CD4-positive, alpha-beta T cell treated with Interleukin-15 for 1 hour (primary cell): ENCODE results near the gene LLGL2.

ENCODE experiments used
- DNase-seq: peaks from one replicate; pipeline ENCODE4 v3.0.0-alpha.2; 2020

Gene LLGL2

DNA sequence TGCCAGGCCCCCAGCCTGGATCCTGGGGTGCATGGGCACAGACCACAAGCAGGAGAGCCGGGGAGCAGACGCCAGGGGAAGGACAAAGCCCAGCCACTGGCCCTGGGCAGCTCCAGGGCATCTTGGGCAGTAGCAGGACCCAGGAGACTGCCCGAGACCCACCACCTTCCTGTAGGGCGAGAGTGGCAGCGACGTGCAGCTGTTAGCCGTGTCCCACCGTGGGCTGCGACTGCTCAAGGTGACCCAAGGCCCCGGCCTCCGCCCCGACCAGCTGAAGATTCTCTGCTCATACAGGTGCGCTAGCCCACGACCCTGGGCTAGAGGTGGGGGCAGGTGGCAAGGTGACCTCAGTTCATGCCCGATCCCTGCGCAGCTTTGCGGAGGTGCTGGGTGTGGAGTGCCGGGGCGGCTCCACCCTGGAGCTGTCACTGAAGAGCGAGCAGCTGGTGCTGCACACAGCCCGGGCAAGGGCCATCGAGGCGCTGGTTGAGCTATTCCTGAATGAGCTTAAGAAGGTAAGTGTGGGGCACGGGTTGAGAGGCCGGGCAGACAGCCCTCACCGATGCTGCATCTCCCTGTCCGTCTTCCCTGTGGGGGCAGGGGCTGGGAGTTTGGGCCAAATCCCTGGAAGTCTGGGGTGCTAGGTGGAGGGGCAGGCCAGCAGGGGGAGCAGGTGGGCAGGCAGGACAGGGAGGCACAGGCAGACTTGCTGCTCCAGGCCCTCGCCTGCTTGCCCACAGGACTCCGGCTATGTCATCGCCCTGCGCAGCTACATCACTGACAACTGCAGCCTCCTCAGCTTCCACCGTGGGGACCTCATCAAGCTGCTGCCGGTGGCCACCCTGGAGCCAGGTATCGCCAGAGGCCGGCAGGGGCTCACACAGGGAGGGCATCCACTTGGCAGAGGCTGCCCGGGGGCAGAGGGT is 94.3 kb downstream of the LLGL2 start:
- no peak for DNase-seq

DNA sequence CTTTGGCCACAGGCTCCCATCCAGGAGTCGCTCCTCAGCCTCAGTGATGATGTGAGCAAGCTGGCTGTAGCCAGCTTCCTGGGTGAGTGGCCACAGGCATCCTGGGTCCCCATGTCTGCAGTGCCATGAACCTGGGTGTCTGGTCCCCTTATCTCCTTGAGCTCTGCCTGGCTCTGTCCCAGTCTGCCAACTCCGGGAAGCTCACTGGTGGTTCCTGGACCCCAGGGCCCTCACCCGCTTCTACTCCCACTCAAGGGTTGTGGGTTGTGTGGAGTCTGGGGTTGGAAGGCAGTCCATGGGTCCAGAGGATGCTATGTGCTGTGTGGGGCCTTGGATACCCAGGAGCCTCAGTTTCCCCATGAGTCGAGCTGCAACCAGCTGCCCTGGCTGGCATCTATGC is 96.0 kb downstream of the LLGL2 start:
- no peak for DNase-seq

DNA sequence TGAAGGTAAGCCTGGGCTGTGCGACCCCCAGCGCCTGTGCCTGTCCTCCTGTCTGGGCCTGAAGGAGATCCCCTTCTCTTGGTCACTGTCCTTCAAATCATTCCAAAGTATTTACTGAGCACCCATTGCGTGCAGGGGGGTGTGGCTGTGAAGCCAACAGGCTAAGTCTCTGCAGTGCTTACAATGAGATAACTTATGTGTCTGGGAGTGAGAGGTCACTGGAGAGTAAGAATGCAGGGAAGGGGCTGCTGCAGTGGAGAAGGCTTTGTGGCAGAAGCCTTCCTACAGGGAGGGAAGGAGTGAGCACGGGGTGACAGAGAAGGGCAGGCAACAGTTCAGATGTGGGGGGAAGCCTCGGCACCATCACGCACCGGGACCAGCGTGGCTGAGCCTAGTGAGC is 96.6 kb downstream of the LLGL2 start:
- no peak for DNase-seq

DNA sequence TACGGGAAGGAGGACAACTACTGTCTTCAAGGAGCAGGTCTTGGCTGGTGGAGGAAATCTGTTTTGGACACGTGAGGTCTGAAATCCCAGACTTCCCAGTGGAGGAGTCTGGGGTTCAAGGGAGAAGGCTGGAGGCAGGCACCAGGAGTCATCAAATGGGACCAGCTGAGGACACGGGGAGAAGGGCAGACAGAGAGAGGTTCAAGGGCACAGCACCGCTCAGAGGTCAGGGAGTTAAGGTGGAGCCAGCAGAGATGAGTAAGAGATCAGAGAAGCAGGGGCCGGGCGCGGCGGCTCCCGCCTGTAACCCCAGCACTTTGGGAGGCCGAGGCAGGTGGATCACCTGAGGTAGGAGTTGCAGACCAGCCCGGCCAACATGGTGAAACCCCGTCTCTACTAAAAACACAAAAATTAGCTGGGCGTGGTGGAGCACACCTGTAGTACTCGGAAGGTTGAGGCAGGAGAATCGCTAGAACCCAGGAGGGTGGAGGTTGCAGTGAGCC is 97.3 kb downstream of the LLGL2 start:
- DNase-seq, result no peak

DNA sequence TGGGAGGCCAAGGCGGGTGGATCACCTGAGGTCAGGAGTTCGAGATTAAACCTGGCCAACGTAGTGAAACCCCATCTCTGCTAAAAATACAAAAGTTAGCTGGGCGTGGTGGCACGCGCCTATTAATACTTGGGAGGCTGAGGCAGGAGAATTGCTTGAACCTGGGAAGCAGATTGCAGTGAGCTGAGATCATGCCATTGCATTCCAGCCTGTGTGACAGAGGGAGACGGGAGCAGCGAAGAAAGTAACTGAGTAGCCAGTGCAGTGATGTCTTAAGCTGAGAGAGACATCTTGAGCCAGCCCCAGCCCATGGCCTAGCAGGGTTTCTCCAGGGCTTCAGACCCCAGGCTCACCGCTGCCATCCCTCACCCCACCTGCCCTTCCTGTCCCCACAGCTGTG is 97.9 kb downstream of the LLGL2 start:
- no peak for DNase-seq

DNA sequence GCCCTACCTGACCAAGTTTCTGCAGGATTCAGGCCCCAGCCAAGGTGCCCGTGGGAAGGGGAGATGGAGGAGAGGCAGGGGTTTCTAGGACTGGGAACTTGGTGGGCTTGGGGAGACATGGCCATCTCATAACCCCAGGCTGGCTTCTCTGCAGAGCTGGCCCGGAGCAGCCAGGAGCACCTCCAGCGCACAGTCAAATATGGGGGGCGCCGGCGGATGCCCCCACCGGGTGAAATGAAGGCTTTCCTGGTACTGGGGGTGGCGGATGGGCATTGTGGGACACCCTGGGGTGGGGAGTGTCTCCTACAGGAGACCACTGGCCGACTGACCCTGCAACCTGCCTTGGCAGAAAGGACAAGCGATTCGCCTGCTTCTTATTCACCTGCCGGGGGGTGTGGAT is 98.5 kb downstream of the LLGL2 start:
- DNase-seq, result no peak
